Endothelial cell of umbilical vein (primary cell): Measurements from ENCODE around the gene CTSW. TPM values are rescaled to one million over a fixed set of nuclear protein-coding genes. Genes with fewer than 3 reads are reported as not detected.

Experiments used
- BruUV-seq: library from RNA; stranded (reverse); fragments of 400-500 nt; replicated peaks from 2 replicates; lab custom pipeline; 2021; lab: Mats Ljungman, UMichigan
- CTCF ChIA-PET: fragments of 300-600, 350-600 bp; sonication (Branson Sonifier 250); formaldehyde crosslinking; loops from one replicate; lab custom pipeline; 2021; ENCODE audit warnings: antibody characterized with exemption, inconsistent platforms; lab: Charles Lee
- POLR2A ChIA-PET: fragments of 300-600, 350-600 bp; sonication (Branson Sonifier 250); formaldehyde crosslinking; loops from one replicate; lab custom pipeline; 2021; ENCODE audit warnings: antibody characterized with exemption, inconsistent platforms; lab: Charles Lee
- DNase-seq: peaks from one replicate; pipeline ENCODE4 v3.0.0-alpha.2; 2011; ENCODE audit warnings: low read depth, low spot score
- FAIRE-seq: peaks from 2 replicates; lab custom pipeline; 2011; peaks lifted over from hg19 to GRCh38; lab: Jason Lieb, UNC
- H2AFZ ChIP-seq: 2 replicates; pipeline ENCODE4 v1.6.0; 2012; ENCODE audit warnings: low read depth, low read length, control low read depth, inconsistent platforms
- H3K27ac ChIP-seq: 2 replicates; pipeline ENCODE4 v1.5.1; 2011; ENCODE audit warnings: low read depth, mild to moderate bottlenecking, control low read depth, low read length, moderate library complexity; ENCODE audit not compliant: insufficient read depth
- H3K27me3 ChIP-seq, 2 experiments: 2 replicates each; pipeline versions ENCODE4 v1.6.0 to v1.6.1; 2011; ENCODE audit warnings: low read length in 2 of 2, mixed read lengths in 1 of 2; ENCODE audit not compliant: control insufficient read depth in 2 of 2, insufficient read depth in 2 of 2
- H3K36me3 ChIP-seq, 2 experiments: 2 replicates in 1 of 2; 3 replicates in 1 of 2; pipeline ENCODE4 v1.5.1; 2011; ENCODE audit warnings: low read length in 2 of 2, mild to moderate bottlenecking in 1 of 2, moderate library complexity in 1 of 2; ENCODE audit not compliant: control insufficient read depth in 2 of 2, insufficient read depth in 2 of 2; ENCODE audit errors: extremely low read depth in 1 of 2
- H3K4me1 ChIP-seq: 3 replicates; pipeline ENCODE4 v1.5.1; 2011; ENCODE audit warnings: mild to moderate bottlenecking, low read length; ENCODE audit not compliant: control insufficient read depth, insufficient read depth; ENCODE audit errors: extremely low read depth
- H3K4me2 ChIP-seq: 2 replicates; pipeline ENCODE4 v1.6.1; 2011; ENCODE audit warnings: low read length, control low read depth, mixed read lengths; ENCODE audit not compliant: insufficient read depth
- H3K4me3 ChIP-seq, 3 experiments: fragments of 200-600 bp in 1 of 3; sonication (generic), shearing (Covaris generic) in 1 of 3; replicated peaks in 1 of 3; 2 replicates each; pipeline ENCODE4 v1.5.1; 2011 to 2016; ENCODE audit warnings: control low read depth in 3 of 3, low read length in 3 of 3, mild to moderate bottlenecking in 2 of 3, inconsistent platforms in 1 of 3, low read depth in 1 of 3, moderate library complexity in 1 of 3; ENCODE audit not compliant: insufficient read depth in 1 of 3
- H3K79me2 ChIP-seq: 2 replicates; pipeline ENCODE4 v1.6.0; 2012; ENCODE audit warnings: low read length, inconsistent platforms; ENCODE audit not compliant: control insufficient read depth, insufficient read depth
- H3K9ac ChIP-seq: replicated peaks from 2 replicates; pipeline ENCODE3; 2011; ENCODE audit warnings: low read length, control low read depth; ENCODE audit not compliant: insufficient read depth; ENCODE audit errors: extremely low read depth
- H3K9me1 ChIP-seq: replicated peaks from 3 replicates; pipeline ENCODE4 v1.6.0; 2011; ENCODE audit warnings: mild to moderate bottlenecking, low read length; ENCODE audit not compliant: control insufficient read depth, insufficient read depth; ENCODE audit errors: extremely low read depth
- H3K9me3 ChIP-seq: replicated peaks from 2 replicates; pipeline ENCODE4 v1.5.1; 2012; ENCODE audit warnings: low read length, inconsistent platforms; ENCODE audit not compliant: control insufficient read depth, insufficient read depth
- H4K20me1 ChIP-seq: replicated peaks from 2 replicates; pipeline ENCODE3; 2011; ENCODE audit warnings: mild to moderate bottlenecking, low read length; ENCODE audit not compliant: control insufficient read depth, insufficient read depth; ENCODE audit errors: extremely low read depth
- CTCF ChIP-seq, 2 donors: IDR thresholded peaks; 1 replicate in 1 of 2; 2 replicates in 1 of 2; pipeline ENCODE4 v1.5.1; 2011; ENCODE audit warnings: low read length in 2 of 2, mild to moderate bottlenecking in 2 of 2, moderate library complexity in 2 of 2, control low read depth in 1 of 2, inconsistent platforms in 1 of 2, low read depth in 1 of 2; ENCODE audit not compliant: insufficient read depth in 1 of 2; ENCODE audit errors: extremely low read depth in 1 of 2
- EZH2 ChIP-seq: IDR thresholded peaks from 2 replicates; pipeline ENCODE4 v1.6.1; 2012; ENCODE audit warnings: borderline replicate concordance, low read depth, mild to moderate bottlenecking, moderate library complexity, low read length, inconsistent platforms; ENCODE audit not compliant: severe bottlenecking
- FOS ChIP-seq: IDR thresholded peaks from 2 replicates; pipeline ENCODE4 v1.6.1; 2011; ENCODE audit warnings: mild to moderate bottlenecking, low read length, moderate library complexity, borderline replicate concordance; ENCODE audit not compliant: insufficient read depth
- GATA2 ChIP-seq: IDR thresholded peaks from 2 replicates; pipeline ENCODE4 v1.7.0; 2011; ENCODE audit warnings: low read depth, mild to moderate bottlenecking, moderate library complexity, mixed read lengths, low read length; ENCODE audit not compliant: insufficient read length, insufficient read depth
- JUN ChIP-seq: IDR thresholded peaks from 2 replicates; pipeline ENCODE4 v1.6.1; 2011; ENCODE audit warnings: borderline replicate concordance, low read depth; ENCODE audit not compliant: insufficient read length, insufficient read depth
- MAX ChIP-seq: IDR thresholded peaks from 2 replicates; pipeline ENCODE4 v1.6.1; 2011; ENCODE audit not compliant: insufficient read depth, insufficient read length
- MYC ChIP-seq: IDR thresholded peaks from one replicate; pipeline ENCODE4 v1.6.1; 2011; ENCODE audit warnings: mild to moderate bottlenecking, low read depth, low read length
- POLR2A ChIP-seq: IDR thresholded peaks from 2 replicates; pipeline ENCODE4 v1.6.1; 2012; ENCODE audit warnings: low read depth, mild to moderate bottlenecking, control low read depth, low read length
- POLR2AphosphoS5 ChIP-seq: IDR thresholded peaks from 2 replicates; pipeline ENCODE4 v1.6.1; 2012; ENCODE audit warnings: low read depth, mild to moderate bottlenecking, control low read depth, low read length, moderate library complexity; ENCODE audit not compliant: insufficient read depth
- dilution Hi-C: fragments of 300-500 bp; cut with MboI; formaldehyde crosslinking; loops from one replicate; pipeline ENCODE4 v1.15.0; 2019; ENCODE audit warnings: low sequenced_read_pairs; ENCODE audit not compliant: extremely low pct_ligation_motif_present
- intact Hi-C: fragments of 100-400 bp; cut with micrococcal nuclease; formaldehyde crosslinking; loops from one replicate; pipeline ENCODE4 v1.10.0; 2022
- polyA plus RNA-seq, 4 experiments: library from polyadenylated mRNA; depleted of rRNA in 3 of 4; stranded (reverse) in 3 of 4; unstranded in 1 of 4; fragments of >200 nt; gene quantifications; 2 replicates each; pipeline versions ENCODE4 v1.2.1 to v1.2.3, GENCODE V29; 2011 to 2012; ENCODE audit warnings: missing spikeins in 1 of 4
- total RNA-seq: library from RNA; stranded (reverse); gene quantifications from 2 replicates; pipeline ENCODE4 v1.2.3, GENCODE V29; 2021

CTSW gene
- total and polyA plus RNA-seq, 2 donors (not counting 3 experiments of a cell fraction or from before 2014, with no cell fraction given) = not detected

DNA sequence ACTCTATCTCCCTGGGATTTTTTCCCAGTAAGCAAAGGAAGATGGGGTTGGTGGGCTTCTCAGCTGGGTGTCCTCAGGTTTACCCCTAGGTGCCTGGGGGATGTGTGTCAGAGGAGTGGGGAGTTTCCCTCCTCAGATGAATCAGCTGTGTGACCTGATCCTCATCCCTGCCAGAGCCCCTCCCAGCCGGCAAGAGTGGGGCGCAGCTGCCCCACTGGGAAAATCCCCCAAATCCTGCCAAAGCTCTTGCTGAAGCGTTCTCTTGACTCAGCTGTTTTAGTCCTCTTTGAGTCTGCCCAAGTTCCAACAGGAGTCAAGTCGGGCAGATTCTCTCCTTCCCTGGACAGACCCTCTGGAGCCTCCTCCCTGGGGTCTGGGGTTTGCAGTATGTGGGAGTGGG is 33.2 kb downstream of the CTSW start:
- H4K20me1 ChIP-seq = no peaks in the 10 kb centered on the region
- dilution Hi-C loops = no loop called here
- no peak for TF ChIP-seq MYC
- TF ChIP-seq FOS = no peak
- intact Hi-C loops = no loop called here
- H3K27ac ChIP-seq = peak overlapping the region; percentile 74
- DNase-seq (peak; percentile 48), FAIRE-seq (peak; percentile 72)
- ChIA-PET CTCF (interaction anchor here (0.7 to 4.0 kb wide), 5 partner anchors 12 to 28 kb away, joined by 4 to 39 read pairs (median 8); partner anchors contain the start of genes CCDC85B, FIBP and FOSL1), POLR2A (interaction anchor here (1.0 to 1.5 kb wide), 2 partner anchors 11 to 14 kb away, joined by 3 to 10 read pairs; no protein-coding TSS in a partner anchor)
- H3K79me2 ChIP-seq = peaks cover 16% of the 10 kb centered on the region
- no peak overlapping the region for H3K4me3 ChIP-seq
- no peak overlapping the region for H3K4me2 ChIP-seq
- no peaks in the 10 kb centered on the region for H3K27me3 ChIP-seq
- BruUV-seq = no TSS peak
- peak overlapping the region; percentile 11 for H3K9ac ChIP-seq
- H3K4me1 ChIP-seq = peaks cover 55% of the 10 kb centered on the region
- H2AFZ ChIP-seq = no peak overlapping the region
- no peaks in the 10 kb centered on the region for H3K9me1 ChIP-seq
- no peaks in the 10 kb centered on the region for H3K36me3 ChIP-seq
- H3K9me3 ChIP-seq = no peaks in the 10 kb centered on the region

DNA sequence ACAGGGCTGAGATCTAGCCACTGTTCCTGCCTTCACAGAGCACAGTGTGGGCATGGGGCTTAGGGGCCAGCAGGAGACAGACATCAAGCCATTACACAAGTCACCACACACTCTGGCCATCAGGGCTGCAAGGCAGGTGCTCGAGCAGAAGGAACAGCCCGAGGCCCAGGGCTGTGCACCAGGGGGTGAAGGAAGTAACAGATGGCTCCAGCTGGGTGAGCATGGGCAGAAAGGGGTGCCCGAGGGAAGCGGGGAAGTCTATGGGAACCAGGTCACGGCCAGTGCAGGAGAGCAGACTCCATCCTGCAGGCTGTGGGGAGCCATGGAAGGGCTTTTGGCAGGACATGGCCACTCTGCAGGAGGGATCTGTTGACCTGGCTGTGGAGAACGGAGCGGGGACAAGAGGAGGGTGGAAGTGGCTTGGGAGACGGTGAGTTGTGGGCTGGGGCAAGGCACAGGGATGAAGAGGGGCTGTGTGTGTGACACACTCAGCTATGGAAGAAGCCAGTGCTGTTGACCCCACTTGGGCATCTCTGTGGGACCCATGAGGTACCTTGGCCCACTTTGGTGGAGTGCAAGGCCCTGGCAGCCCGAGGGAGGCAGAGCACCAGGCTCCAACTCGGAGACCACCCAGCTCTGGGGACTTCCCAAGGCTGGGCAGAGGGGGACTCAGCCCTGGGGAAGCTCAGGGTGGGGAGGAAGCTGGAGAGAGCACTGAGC is 35.6 kb downstream of the CTSW start:
- peaks cover 65% of the 10 kb centered on the region for H3K4me1 ChIP-seq
- ChIA-PET POLR2A (interaction anchor here (0.7 to 2.0 kb wide), 5 partner anchors 16 to 137 kb away, joined by 3 to 28 read pairs (median 7); partner anchors contain the start of genes CCDC85B, FIBP and FOSL1), CTCF (interaction anchor here (0.7 to 4.9 kb wide), 12 partner anchors 8 to 135 kb away, joined by 3 to 73 read pairs (median 4); partner anchors contain the start of genes CCDC85B, FIBP and FOSL1)
- intact Hi-C loops = loop anchor here (1.0 to 5.0 kb wide), 3 partner anchors 15 to 137 kb away; partner anchors contain the start of genes FIBP, FOSL1 and SF3B2
- H4K20me1 ChIP-seq = no peaks in the 10 kb centered on the region
- BruUV-seq = TSS peak; percentile 0
- peak overlapping the region; percentile 25 for H3K9ac ChIP-seq
- H3K4me2 ChIP-seq = no peak overlapping the region
- no peak overlapping the region for H3K4me3 ChIP-seq
- H2AFZ ChIP-seq = no peak overlapping the region
- H3K27me3 ChIP-seq = no peaks in the 10 kb centered on the region
- no peaks in the 10 kb centered on the region for H3K9me1 ChIP-seq
- dilution Hi-C loops = no loop called here
- no peak for FAIRE-seq
- H3K27ac ChIP-seq = peak overlapping the region; percentile 92
- H3K36me3 ChIP-seq = no peaks in the 10 kb centered on the region
- no peaks in the 10 kb centered on the region for H3K9me3 ChIP-seq
- no peak for DNase-seq
- TF ChIP-seq EZH2 (no peak), POLR2AphosphoS5 (no peak), FOS (no peak), CTCF (IDR thresholded peaks at IDR 0.05; ENCODE audit: extremely low read depth in 1 of 2, insufficient read depth in 1 of 2, low read depth in 1 of 2, low read length in 2 of 2) (no peak), GATA2 (no peak), POLR2A (no peak), JUN (no peak), MAX (no peak), MYC (no peak)
- peaks cover 31% of the 10 kb centered on the region for H3K79me2 ChIP-seq
